Suppressor macrophage treated with lipopolysaccharide for 4 hours (primary cell): ENCODE measurements around the gene ZMAT5.

Experiments used
- DNase-seq: peaks from one replicate; pipeline ENCODE4 v3.0.0-alpha.2; 2020

The ZMAT5 gene

DNA sequence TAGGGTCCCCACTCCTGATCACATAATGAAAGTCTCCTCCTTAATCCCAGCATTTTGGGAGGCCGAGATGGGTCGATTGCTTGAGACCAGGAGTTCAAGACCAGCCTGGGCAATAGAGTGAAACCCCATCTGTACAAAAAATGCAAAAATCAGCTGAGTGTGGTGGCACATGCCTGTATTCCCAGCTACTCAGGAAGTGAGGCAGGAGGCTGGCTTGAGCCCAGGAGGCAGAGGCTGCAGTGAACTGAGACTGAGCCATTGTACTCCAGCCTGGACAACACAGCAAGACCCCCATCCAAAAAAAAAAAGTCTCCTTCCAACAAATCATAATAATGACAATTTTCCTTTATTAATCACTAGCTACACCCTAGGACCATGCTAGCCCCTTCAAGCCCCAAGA lies 15.1 kb downstream of the ZMAT5 start:
- no peak for DNase-seq

GRCh38 chr22:29750559-29751538 lies 16.0 kb downstream of the ZMAT5 start:
- peak; percentile 56 for DNase-seq

GRCh38 chr22:29750029-29750428 lies 16.8 kb downstream of the ZMAT5 start:
- no peak for DNase-seq

DNA sequence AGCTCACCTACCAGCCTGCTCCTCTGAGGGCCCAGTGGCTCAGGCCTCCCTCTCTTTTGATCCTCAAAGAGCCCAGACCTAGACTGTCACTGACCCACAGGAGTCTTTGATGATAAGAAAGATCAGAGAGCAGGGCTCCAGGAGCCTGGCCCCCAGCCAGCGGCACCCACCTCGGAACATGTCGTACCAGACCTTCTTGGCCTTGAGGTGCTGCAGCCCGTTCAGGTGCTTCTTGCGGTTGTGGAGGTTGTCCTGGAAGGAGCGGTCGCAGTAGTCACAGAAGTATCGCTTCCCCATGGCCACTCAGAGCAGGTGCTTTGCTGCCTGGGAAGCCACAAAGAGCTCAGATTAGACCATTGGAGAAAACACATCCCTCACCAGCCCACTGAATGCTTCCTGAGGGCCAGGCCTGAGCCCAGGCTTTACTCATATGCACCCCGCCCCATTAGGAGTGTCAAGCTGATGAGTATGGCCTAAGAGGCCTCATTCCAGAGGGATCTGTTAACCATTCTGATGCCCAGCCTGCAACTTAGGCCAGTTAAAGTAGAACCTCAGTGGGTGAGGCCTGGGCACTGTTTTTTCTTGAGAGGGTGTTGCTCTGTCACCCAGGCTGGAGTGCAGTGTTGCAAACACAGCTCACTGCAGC lies 18.4 kb downstream of the ZMAT5 start:
- DNase-seq = no peak

DNA sequence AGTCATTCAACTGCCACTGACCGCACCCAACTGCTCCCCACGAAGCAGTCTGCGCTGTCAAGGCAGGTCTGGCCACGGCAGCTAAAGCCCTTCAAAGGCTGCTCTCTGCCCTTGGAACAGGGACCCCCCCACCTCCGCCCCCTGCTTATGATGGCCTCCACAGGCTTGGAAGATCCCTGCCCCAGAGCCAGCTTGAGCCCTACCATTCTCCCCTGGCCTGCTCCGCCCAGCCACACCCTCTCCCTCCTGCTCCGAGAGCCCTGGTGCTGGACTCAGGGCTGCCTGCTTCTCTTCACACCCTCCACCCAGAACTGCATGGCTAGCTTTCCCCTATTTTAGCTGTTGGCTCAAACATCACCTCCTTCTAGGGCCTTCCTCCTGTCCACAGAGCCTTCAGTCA lies 19.0 kb downstream of the ZMAT5 start:
- DNase-seq = no peak

GRCh38 chr22:29744902-29745301 lies 21.9 kb downstream of the ZMAT5 start:
- DNase-seq = no peak

DNA sequence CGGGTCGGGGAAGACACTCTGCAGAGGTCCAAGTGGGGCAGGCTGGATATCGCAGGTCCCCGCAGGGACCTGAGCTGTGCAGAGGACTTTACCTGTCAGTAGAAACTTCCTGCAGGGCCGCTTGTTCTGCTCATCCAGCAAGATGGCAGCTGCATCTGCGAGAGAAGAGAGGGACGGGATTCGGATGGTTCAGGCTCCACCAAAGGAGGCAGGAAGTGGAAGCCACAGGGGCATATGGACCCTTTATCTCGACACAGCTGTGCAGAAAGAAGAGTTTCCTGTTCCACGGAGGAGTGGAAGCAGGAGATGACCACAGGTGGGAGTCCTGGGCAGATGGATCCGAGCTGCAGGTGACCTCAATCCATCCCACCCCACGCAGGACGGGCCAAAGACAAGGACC lies 24.5 kb downstream of the ZMAT5 start:
- DNase-seq = no peak

DNA sequence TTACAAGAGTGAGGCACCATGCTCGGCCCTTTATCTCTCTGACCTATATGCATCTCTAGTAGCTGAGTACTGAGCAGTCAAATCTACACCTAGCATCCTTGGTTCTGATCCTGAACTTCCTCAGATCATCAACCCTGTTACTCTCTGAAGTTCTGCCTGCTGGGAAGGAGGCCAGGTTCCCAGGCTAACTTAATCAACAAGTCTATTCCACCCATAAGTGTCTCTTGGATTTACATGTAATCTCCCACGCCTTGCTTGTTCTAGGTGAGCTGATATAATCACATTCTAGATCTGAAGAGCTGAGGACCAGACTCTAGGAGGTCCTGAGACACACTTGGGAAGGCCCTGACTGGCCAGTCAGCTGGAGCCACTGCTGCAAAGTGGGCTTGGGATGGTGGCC lies 24.9 kb downstream of the ZMAT5 start:
- DNase-seq = no peak

- no peak for DNase-seq
Observed at GRCh38 chr22:29740216-29740615, 26.6 kb downstream of the ZMAT5 start.

DNA sequence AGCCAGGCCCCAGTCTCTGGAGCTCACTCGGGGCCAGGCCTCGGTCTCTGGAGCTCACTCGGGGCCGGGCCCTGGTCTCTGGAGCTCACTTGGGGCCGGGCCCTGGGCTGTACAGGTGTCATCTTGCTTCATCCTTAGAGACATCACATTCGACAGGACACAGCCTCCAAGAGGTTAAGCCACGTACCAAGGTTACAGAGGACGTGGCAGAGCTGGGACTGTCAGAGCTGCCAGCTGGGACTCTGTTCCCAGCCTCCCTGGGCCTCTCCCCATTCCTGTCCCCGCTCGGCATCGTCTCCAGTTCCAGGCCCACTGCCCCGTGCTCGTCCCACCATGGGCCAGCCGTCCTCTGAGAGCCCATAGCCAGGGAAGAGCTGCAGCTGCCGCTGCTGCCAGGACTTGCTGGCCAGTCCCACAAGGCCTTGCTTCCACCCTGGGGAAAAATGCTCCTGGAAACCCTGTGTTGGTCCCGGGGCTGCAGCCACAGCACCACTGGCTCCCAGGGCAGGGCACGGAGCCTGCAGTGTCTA lies 27.4 kb downstream of the ZMAT5 start:
- DNase-seq = no peak

- DNase-seq = no peak
Observed at GRCh38 chr22:29738118-29738815, 28.5 kb downstream of the ZMAT5 start.

DNA sequence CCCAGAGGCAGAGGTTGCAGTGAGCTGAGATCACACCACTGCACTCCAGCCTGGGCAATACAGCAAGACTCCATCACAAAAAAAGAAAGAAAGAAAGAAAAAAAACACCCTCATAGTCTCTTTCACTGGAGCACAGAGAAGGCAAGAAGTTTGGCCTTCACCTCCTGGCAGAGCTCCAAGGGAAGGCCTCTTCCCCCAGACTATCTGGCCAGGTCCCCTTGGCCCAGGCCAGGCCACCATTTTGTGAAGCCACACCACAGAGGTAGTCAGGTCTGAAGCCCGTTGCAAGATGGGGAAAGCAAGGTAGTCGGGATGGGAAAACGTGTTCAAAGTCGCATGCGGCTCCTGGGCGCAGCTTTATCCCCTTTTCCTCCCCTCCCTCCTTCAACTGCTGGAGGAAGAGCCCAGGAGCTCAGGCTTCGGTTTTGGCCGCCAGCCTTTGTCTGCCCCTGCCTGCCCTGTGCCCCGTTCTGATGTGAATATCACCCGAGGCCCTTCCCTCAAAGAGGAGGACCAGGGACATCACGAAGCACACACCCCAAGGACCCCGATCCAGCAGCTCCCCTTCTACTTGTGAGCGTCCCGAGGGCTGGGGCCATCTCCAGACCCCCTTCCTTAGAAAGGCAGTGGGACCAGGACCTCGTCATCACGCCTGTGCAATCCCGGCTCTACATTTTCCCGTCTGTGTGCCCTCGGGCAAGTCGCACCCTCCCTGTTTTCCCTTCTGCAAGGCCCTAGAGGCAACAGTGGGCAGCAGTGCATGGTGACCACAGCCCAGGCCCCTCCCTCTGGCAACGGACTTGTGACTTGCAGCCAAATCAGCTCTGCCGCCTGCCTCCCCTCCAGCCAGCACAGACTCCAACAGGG lies 29.3 kb downstream of the ZMAT5 start:
- no peak for DNase-seq

DNA sequence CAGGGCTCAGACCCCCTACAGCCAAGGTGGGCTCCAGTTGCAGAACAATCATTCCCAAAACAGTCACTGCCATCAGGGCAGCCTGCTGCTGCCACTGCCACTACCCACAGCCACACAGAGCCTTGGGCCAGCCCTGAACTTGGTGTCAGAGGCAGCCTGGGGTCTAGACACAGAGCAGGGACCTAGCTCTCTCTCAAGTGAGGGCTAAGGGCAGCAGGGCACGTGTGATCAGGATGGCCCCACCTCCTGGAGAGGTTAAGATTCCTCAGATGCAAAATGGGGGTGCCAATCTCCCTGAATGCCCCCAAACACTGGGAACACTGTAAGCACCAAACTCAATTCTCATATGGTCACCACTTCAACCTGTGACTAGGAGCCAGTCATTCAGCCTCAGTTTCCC lies 31.4 kb downstream of the ZMAT5 start:
- no peak for DNase-seq

- DNase-seq = no peak
Observed at GRCh38 chr22:29734838-29735237, 32.0 kb downstream of the ZMAT5 start.

- no peak for DNase-seq
Observed at GRCh38 chr22:29734406-29734805, 32.4 kb downstream of the ZMAT5 start.

DNA sequence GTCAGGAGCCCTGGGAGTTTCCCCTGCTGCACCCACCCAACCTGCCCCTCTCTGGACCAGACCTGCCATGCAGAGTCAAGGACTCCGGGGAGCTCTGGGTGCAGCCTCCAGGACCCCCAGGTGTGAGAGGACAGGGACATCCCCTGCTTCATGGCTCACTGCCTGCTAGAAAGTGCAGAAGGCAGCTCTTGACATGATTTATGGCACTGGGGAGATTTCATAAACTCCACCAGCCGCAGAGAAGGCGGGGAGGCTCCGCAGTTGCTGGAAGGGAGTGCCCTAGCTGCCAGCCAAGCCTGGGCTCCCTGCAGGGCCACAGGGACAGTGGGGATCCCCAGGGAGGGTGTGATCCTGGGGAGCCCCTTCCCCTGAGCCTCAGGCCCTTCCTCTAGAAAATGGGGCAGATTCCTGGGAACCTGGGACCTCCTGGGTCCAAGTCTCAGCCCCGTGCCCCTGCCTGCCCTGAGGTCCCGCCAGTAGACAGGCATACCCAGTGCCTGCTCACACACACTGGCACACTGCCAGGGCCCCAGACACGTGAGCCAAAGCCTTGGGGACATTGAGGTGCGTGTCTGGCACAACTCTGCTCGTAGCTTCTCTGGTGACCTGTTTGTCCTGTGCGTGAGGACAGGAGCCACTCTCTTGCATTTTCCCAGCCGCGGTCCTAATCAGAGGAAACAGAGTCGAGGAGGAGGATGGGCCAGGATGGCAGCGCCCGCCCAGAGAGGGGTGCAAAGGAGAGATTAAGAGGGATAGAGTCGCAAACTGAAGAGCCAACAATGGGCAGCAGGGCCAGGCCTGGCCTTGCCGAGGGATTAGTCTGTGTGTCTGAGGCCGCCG lies 33.2 kb downstream of the ZMAT5 start:
- no peak for DNase-seq

DNA sequence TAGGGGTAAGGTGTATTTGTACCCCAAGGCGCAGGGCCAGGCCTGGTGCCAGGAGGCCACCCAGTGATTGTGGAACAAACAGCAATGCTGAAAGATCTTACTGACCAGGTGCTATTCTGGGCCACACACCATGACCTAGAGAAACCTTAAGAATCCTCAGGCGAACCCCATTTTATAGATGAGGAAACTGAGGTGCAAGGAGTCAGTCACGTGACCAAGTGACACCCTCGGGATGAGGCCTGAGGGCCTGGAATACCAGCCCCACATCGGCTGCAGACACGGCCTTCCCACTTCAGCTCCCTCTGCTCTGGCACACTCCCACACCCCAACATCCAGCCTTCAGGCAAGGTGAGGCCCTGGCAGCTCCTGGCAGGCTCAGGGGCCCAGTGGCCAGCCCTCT lies 33.9 kb downstream of the ZMAT5 start:
- DNase-seq = no peak

DNA sequence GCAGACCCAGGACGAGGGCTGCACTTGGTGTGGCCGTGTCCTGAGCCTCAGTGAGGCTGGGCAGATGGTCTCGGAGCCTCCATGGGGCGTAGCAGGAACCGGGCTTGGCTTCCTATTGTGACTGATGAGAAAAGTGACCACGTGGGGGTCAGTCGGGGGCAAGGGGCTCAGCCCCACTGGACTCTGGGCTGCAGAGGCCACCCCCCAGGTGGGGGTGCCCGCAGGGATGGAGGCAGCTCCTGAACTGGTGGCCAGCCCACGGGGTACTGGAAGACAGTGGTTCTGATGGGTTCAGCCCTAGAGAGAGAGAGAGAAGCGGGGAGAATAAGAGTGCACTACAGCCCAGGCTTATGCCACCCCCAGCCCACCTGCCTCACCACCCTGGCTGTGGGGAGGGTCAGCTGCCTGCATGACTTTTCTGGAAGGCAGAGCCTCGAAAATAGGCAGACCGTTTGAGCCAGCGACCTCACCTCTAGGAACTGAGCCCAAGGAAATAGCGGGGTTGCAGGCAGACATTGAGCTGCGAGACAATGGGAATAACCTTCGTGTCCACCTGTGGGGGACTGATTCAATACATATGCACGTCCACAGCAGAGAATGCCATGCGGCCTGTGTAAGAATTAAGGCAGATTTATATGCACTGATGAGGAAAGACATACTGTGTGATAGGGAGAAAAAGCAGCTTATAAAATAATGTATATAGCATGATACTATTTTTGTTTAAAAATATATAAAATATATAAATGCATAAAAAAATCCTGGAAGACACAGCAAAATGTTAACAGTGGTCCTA lies 35.6 kb downstream of the ZMAT5 start:
- no peak for DNase-seq

GRCh38 chr22:29729161-29729560 lies 37.6 kb downstream of the ZMAT5 start:
- DNase-seq = no peak

DNA sequence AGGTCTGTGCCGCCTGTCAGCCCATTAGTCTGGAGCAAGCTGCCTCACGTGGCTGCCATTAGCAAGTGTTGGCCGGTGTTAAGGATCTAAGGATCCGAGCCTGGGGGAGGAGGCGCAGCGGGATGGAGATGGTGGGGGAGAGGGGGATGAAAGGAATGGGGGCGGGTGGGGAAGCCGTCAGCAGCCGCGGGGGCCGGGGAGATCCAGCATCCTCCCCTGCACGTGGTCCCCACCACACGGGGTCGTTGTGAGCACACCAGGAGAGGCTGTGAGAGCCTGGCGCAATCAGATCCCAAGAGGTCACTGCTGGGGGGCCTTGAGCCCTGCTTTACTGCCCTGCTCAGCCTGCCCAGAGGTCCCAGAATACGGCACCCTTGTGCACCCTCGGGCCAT lies 39.7 kb downstream of the ZMAT5 start:
- DNase-seq = peak; percentile 14
